ENCODE results near the gene NUDT3.
"Not testable (repeated sequence)": the region's sequence is repeated elsewhere in the genome, so short reads cannot be mapped to it uniquely, and the experiment has no call there.

Gene NUDT3

DNA sequence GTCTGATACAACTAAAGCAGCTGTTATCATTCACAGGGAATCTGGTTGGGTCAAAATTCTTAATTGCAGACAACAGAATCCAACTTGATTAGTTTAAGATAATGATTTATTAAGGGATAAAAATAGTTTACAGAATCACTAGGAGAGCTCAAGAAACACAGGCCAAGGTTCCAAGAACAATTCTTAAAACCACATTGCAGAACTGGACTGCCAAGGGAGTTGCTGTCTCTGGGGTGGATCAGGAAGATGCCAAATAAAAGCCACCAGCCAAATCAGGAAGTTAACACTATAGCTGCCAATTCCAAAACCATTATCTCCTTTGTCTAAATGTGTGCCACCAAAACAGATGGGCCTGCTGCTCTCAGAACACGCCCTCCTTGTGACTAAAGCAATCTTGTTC lies 53.7 kb downstream of the NUDT3 start:
- DNase-seq (ENCODE audit: low read depth in 2 of 2), result no peak
- TF ChIP-seq, protein P1, sequence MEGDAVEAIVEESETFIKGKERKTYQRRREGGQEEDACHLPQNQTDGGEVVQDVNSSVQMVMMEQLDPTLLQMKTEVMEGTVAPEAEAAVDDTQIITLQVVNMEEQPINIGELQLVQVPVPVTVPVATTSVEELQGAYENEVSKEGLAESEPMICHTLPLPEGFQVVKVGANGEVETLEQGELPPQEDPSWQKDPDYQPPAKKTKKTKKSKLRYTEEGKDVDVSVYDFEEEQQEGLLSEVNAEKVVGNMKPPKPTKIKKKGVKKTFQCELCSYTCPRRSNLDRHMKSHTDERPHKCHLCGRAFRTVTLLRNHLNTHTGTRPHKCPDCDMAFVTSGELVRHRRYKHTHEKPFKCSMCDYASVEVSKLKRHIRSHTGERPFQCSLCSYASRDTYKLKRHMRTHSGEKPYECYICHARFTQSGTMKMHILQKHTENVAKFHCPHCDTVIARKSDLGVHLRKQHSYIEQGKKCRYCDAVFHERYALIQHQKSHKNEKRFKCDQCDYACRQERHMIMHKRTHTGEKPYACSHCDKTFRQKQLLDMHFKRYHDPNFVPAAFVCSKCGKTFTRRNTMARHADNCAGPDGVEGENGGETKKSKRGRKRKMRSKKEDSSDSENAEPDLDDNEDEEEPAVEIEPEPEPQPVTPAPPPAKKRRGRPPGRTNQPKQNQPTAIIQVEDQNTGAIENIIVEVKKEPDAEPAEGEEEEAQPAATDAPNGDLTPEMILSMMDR (IDR thresholded peaks at IDR 0.05; ENCODE audit: low read depth, low read length), result no peak

DNA sequence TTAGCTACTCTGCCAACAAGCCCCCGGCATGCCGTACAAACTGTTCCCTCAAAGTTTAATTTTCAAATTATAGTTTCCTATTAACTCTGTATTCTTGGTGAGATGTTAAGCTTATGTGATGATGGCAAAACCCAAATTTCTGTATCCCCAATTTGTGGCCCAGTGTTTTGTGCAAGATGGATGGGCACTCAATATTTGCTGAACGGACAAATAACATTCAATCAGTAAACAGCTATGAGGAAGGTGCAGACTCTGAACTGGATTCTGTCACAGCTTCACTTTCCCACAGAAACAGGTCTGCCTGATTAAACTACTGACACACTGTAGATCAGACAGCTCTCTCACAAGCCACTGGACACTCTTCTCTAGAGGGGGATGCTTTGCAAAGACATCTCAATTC lies 54.1 kb downstream of the NUDT3 start:
- TF ChIP-seq, protein P1 (IDR thresholded peaks at IDR 0.05; ENCODE audit: low read depth, low read length), result no peak
- no peak for DNase-seq (ENCODE audit: low read depth in 2 of 2)
- no peak overlapping the region for H3K4me3 ChIP-seq (replicated peaks in 1 of 2; ENCODE audit: low read depth in 2 of 2, low read length in 2 of 2)

More for the DNA sequence above, 53.7 kb downstream of the NUDT3 start:
- no peak overlapping the region for H3K4me3 ChIP-seq (replicated peaks in 1 of 2; ENCODE audit: low read depth in 2 of 2, low read length in 2 of 2)

DNA sequence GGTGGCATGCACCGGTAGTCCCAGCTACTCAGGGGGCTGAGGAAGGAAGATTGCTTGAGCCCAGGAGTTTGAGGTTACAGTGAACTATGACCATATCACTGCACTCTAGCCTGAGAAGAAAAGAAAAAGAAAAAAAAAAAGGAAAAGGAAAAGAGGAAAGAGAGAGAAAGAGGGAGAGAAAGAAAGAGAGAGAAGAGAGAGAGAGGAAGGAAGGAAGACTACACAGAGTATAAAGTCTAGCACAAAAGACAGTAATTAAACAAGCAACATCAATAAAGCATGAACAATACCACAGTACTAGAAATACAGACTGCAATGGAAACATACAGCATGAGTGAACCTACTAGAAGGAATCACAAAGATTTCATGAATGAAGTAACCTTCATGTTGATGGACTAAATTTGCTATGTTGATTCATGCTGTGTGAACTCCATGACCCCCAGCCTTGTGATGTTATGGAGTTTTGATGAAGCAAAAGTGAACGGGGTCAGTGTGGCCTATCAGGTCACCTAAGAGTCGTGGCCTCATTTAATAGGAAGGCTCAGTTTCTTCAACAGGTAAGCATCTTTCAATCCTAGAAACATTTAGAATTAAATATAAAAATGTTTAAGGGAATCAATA lies 57.6 kb downstream of the NUDT3 start:
- H3K4me3 ChIP-seq (replicated peaks in 1 of 2; ENCODE audit: low read depth in 2 of 2, low read length in 2 of 2), result no peak overlapping the region
- TF ChIP-seq, protein P1 (IDR thresholded peaks at IDR 0.05; ENCODE audit: low read depth, low read length), result no peak
- DNase-seq (ENCODE audit: low read depth in 2 of 2), result peak in 1 of 2 donors; percentile 11

DNA sequence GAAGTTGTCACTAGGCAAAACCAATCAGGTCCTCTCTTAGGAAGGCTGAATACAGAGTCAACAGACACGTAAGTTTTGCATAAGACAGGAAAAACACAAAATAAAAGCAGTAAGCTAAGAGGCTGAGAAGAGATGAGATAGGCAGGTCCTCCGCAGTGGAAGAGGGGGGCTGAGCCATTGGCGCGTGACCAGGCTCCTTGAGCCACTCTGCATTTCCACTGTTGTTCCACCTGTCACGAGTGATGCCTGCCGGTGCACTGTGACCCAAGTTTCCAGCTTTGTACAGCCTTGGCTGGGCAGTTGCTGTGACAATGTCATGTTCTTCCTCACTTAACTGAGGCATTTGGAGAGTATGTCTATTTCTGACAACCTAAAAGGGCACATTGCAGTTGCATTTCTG lies 58.6 kb downstream of the NUDT3 start:
- no peak overlapping the region for H3K4me3 ChIP-seq (replicated peaks in 1 of 2; ENCODE audit: low read depth in 2 of 2, low read length in 2 of 2)
- no peak for DNase-seq (ENCODE audit: low read depth in 2 of 2)
- TF ChIP-seq, protein P1 (IDR thresholded peaks at IDR 0.05; ENCODE audit: low read depth, low read length), result no peak

DNA sequence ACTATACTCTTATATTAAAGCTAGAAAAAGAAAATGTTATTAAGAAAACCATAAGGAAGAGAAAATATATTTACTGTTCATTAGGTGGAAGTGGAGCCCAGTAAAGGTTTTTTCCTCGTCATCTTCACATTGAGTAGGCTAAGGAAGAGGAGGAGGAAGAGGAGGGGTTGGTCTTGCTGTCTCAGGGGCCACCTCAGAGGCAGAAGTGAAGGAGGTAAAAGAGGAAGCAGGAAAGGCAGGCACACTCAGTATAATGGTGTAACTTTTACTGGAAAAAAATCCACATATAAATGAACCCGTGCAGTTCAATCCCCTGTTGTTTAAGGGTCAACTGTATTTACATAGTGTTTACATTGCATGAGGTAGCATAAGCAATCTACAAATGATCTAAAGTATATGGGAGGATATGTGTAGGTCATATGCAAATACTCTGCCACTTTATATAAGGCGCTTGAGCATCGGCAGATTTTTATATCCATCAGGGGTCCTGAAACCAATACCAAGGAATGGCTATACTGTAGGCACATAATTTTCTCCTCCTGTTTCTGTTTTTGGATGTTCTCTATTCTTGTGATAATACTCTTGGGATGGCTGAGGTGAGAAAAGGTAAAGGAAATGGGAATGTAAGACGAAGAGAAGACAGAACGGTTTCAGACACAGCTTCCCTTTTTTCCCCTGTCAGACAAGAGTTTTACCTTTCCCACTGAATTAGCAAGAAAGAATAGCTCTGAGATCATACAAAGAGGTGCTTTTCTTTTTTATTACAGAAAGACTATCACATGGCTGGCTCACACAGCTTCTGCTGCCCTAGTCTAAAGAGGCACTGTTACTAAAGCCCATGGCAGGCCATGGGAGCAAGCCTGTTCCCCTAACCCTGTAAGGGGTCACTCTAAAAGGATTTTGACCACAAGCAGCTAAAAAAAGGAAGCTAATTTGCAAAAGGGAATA lies 59.9 kb downstream of the NUDT3 start:
- DNase-seq (ENCODE audit: low read depth in 2 of 2), result no peak
- no peak overlapping the region for H3K4me3 ChIP-seq (replicated peaks in 1 of 2; ENCODE audit: low read depth in 2 of 2, low read length in 2 of 2)
- TF ChIP-seq, protein P1 (IDR thresholded peaks at IDR 0.05; ENCODE audit: low read depth, low read length), result no peak

- peak; percentile 41 to 48 for DNase-seq (ENCODE audit: low read depth in 2 of 2)
- H3K4me3 ChIP-seq (replicated peaks in 1 of 2; ENCODE audit: low read depth in 2 of 2, low read length in 2 of 2), result no peak overlapping the region
- TF ChIP-seq, protein P1 (IDR thresholded peaks at IDR 0.05; ENCODE audit: low read depth, low read length), result no peak
Measured at GRCh38 chr6:34331371-34332050, 61.0 kb downstream of the NUDT3 start.

GRCh38 chr6:34329814-34330213 lies 62.7 kb downstream of the NUDT3 start:
- not testable (repeated sequence) for DNase-seq (ENCODE audit: low read depth in 2 of 2); H3K4me3 ChIP-seq (replicated peaks in 1 of 2; ENCODE audit: low read depth in 2 of 2, low read length in 2 of 2)
